H1 (cell line): ENCODE data around the gene NECTIN1. TPM values are rescaled to one million over a fixed set of nuclear protein-coding genes. Genes with fewer than 3 reads are reported as not detected.

Experiments
- CTCF ChIA-PET: fragments of 300-600 bp; sonication (Branson Sonifier 250); formaldehyde crosslinking; loops from one replicate; lab custom pipeline; 2021; ENCODE audit not compliant: partially characterized antibody; lab: Charles Lee
- POLR2A ChIA-PET: fragments of 300-600 bp; sonication (Branson Sonifier 250); formaldehyde crosslinking; loops from one replicate; lab custom pipeline; 2021; ENCODE audit warnings: inconsistent platforms; ENCODE audit not compliant: partially characterized antibody; lab: Charles Lee
- DNase-seq, 2 experiments: peaks; one replicate each; pipeline versions ENCODE4 v3.0.0 to v3.0.0-alpha.2; 2010 to 2022; ENCODE audit warnings: low spot score in 2 of 2, low read depth in 1 of 2, mixed read lengths in 1 of 2
- FAIRE-seq: peaks from 2 replicates; lab custom pipeline; 2011; peaks lifted over from hg19 to GRCh38; lab: Jason Lieb, UNC
- H2AFZ ChIP-seq: 2 replicates; pipeline ENCODE4 v1.8.1; 2012; ENCODE audit warnings: low read length, inconsistent platforms
- H2AK5ac ChIP-seq: 2 replicates; pipeline ENCODE4 v1.6.1; 2013; ENCODE audit warnings: low read depth, low read length
- H2BK120ac ChIP-seq: replicated peaks from 2 replicates; pipeline ENCODE3; 2013; ENCODE audit warnings: low read depth, low read length, inconsistent platforms
- H2BK12ac ChIP-seq: 2 replicates; pipeline ENCODE4 v1.6.1; 2013; ENCODE audit warnings: low read depth, low read length
- H2BK15ac ChIP-seq: 2 replicates; pipeline ENCODE4 v1.6.1; 2013; ENCODE audit warnings: low read length
- H2BK20ac ChIP-seq: 2 replicates; pipeline ENCODE4 v1.6.1; 2013; ENCODE audit warnings: low read length
- H2BK5ac ChIP-seq: 2 replicates; pipeline ENCODE4 v1.6.1; 2013; ENCODE audit warnings: low read depth, low read length
- H3K14ac ChIP-seq: 2 replicates; pipeline ENCODE4 v1.6.1; 2013; ENCODE audit warnings: inconsistent platforms; ENCODE audit not compliant: insufficient read length
- H3K18ac ChIP-seq: 2 replicates; pipeline ENCODE4 v1.6.1; 2013; ENCODE audit warnings: low read length; ENCODE audit errors: extremely low read depth
- H3K23ac ChIP-seq: 2 replicates; pipeline ENCODE4 v1.6.1; 2013; ENCODE audit warnings: inconsistent platforms; ENCODE audit not compliant: insufficient read length
- H3K23me2 ChIP-seq: 2 replicates; pipeline ENCODE4 v1.6.1; 2013; ENCODE audit warnings: low read depth, low read length
- H3K27ac ChIP-seq: 2 replicates; pipeline ENCODE4 v1.6.1; 2011; ENCODE audit warnings: low read depth, low read length, inconsistent platforms
- H3K27me3 ChIP-seq, 4 experiments: replicated peaks in 1 of 4; 1 replicate in 1 of 4; 2 replicates in 3 of 4; pipeline versions ENCODE4 v1.6.1 to v1.8.1; 2011 to 2013; ENCODE audit warnings: low read length in 3 of 4, mild to moderate bottlenecking in 3 of 4, inconsistent platforms in 2 of 4, mixed read lengths in 2 of 4, moderate library complexity in 1 of 4; ENCODE audit not compliant: control insufficient read depth in 3 of 4, insufficient read depth in 3 of 4; ENCODE audit errors: extremely low read depth in 1 of 4
- H3K36me3 ChIP-seq, 4 experiments: 2 replicates each; pipeline versions ENCODE4 v1.6.1 to v1.8.1; 2011 to 2013; ENCODE audit warnings: mild to moderate bottlenecking in 4 of 4, low read length in 3 of 4, moderate library complexity in 2 of 4, control low read depth in 1 of 4, inconsistent platforms in 1 of 4; ENCODE audit not compliant: insufficient read depth in 4 of 4, control insufficient read depth in 2 of 4
- H3K4ac ChIP-seq: replicated peaks from 2 replicates; pipeline ENCODE3; 2013; ENCODE audit warnings: low read length, low read depth, mixed read lengths, inconsistent platforms; ENCODE audit not compliant: insufficient read length
- H3K4me1 ChIP-seq, 4 experiments: replicated peaks in 1 of 4; 1 replicate in 1 of 4; 2 replicates in 3 of 4; pipeline versions ENCODE4 v1.6.1 to v1.8.1; 2011 to 2013; ENCODE audit warnings: low read length in 3 of 4, inconsistent platforms in 2 of 4, mixed read lengths in 1 of 4; ENCODE audit not compliant: insufficient read depth in 4 of 4, control insufficient read depth in 3 of 4
- H3K4me2 ChIP-seq, 2 experiments: 2 replicates each; pipeline versions ENCODE4 v1.6.1 to v1.8.1; 2011 to 2013; ENCODE audit warnings: low read depth in 2 of 2, low read length in 2 of 2, control low read depth in 1 of 2, inconsistent platforms in 1 of 2, mild to moderate bottlenecking in 1 of 2; ENCODE audit not compliant: insufficient read depth in 1 of 2
- H3K4me3 ChIP-seq, 4 experiments: fragments of 200-600, 300-600 bp in 1 of 4; sonication (generic), shearing (Covaris generic), sonication (Bioruptor Twin) in 1 of 4; 2 replicates each; pipeline versions ENCODE4 v1.5.1 to v1.8.1; 2011 to 2016; ENCODE audit warnings: low read length in 4 of 4, low read depth in 3 of 4, control low read depth in 2 of 4, inconsistent platforms in 2 of 4, mild to moderate bottlenecking in 2 of 4, mixed read lengths in 1 of 4, moderate library complexity in 1 of 4; ENCODE audit not compliant: insufficient read depth in 2 of 4; ENCODE audit errors: extremely low read depth in 1 of 4
- H3K56ac ChIP-seq: replicated peaks from 2 replicates; pipeline ENCODE3; 2013; ENCODE audit warnings: low read depth, mild to moderate bottlenecking, mixed read lengths, low read length, inconsistent platforms; ENCODE audit not compliant: insufficient read length
- H3K79me1 ChIP-seq: 2 replicates; pipeline ENCODE4 v1.6.1; 2013; ENCODE audit warnings: low read depth, low read length, control low read depth
- H3K79me2 ChIP-seq, 2 experiments: 2 replicates each; pipeline versions ENCODE4 v1.6.1 to v1.8.1; 2012 to 2013; ENCODE audit warnings: low read length in 2 of 2, mild to moderate bottlenecking in 2 of 2, inconsistent platforms in 1 of 2; ENCODE audit not compliant: insufficient read depth in 2 of 2, control insufficient read depth in 1 of 2
- H3K9ac ChIP-seq, 4 experiments: replicated peaks in 1 of 4; 1 replicate in 1 of 4; 2 replicates in 3 of 4; pipeline versions ENCODE4 v1.6.1 to v1.8.1; 2011 to 2013; ENCODE audit warnings: low read depth in 3 of 4, low read length in 3 of 4, control low read depth in 2 of 4, mild to moderate bottlenecking in 2 of 4, moderate library complexity in 2 of 4, inconsistent platforms in 1 of 4; ENCODE audit errors: extremely low read depth in 1 of 4
- H3K9me3 ChIP-seq, 2 experiments: 2 replicates each; pipeline versions ENCODE4 v1.6.1 to v1.8.1; 2012 to 2013; ENCODE audit warnings: mild to moderate bottlenecking in 2 of 2, moderate library complexity in 2 of 2, control low read depth in 1 of 2, inconsistent platforms in 1 of 2, low read depth in 1 of 2, low read length in 1 of 2, mixed read lengths in 1 of 2; ENCODE audit not compliant: insufficient read depth in 2 of 2
- H4K20me1 ChIP-seq, 2 experiments: replicated peaks in 1 of 2; 2 replicates each; pipeline versions ENCODE3 to v1.8.1; 2011 to 2013; ENCODE audit warnings: inconsistent platforms in 2 of 2, low read length in 2 of 2, mild to moderate bottlenecking in 1 of 2; ENCODE audit not compliant: insufficient read depth in 2 of 2, control insufficient read depth in 1 of 2
- H4K5ac ChIP-seq: 2 replicates; pipeline ENCODE4 v1.6.1; 2013; ENCODE audit warnings: low read length, low read depth, mixed read lengths, inconsistent platforms; ENCODE audit not compliant: insufficient read length
- H4K8ac ChIP-seq: 2 replicates; pipeline ENCODE4 v1.8.0; 2013; ENCODE audit warnings: mild to moderate bottlenecking, moderate library complexity, low read length, inconsistent platforms; ENCODE audit not compliant: insufficient read depth; ENCODE audit errors: extremely low read depth
- H4K91ac ChIP-seq: replicated peaks from 2 replicates; pipeline ENCODE3; 2013; ENCODE audit warnings: low read length, mixed read lengths, inconsistent platforms; ENCODE audit not compliant: insufficient read length
- CHD1 ChIP-seq: IDR thresholded peaks from 2 replicates; pipeline ENCODE4 v1.6.1; 2012; ENCODE audit warnings: low read depth, low read length, improper control_type of control experiment
- CHD2 ChIP-seq: IDR thresholded peaks from 2 replicates; pipeline ENCODE4 v1.6.1; 2012; ENCODE audit warnings: low read length, improper control_type of control experiment
- WGBS, 2 experiments: shearing (Covaris generic) in 1 of 2; methylation state at CpG; one replicate each; pipeline versions ENCODE4 v1.1.6 to v1.1.7; 2013 to 2015; ENCODE audit warnings: low lambda C conversion rate in 2 of 2, mixed read lengths in 2 of 2, inconsistent platforms in 1 of 2, low coverage in 1 of 2, missing lambda C conversion rate in 1 of 2; ENCODE audit not compliant: insufficient replicate concordance in 2 of 2, insufficient coverage in 1 of 2, insufficient read length in 1 of 2; ENCODE audit errors: extremely low coverage in 1 of 2, missing lambda C conversion rate in 1 of 2; 5-methylcytosine and 5-hydroxymethylcytosine counted together
- polyA plus RNA-seq, 7 experiments: library from polyadenylated mRNA; depleted of rRNA in 3 of 7; stranded (reverse) in 5 of 7; unstranded in 2 of 7; fragments of >200 nt in 5 of 7; fragments of 200-250 nt in 2 of 7; gene quantifications; 1 replicate in 5 of 7; 2 replicates in 1 of 7; 4 replicates in 1 of 7; pipeline versions ENCODE4 v1.2.1 to v1.2.3, GENCODE V29; 2011 to 2013; ENCODE audit warnings: missing spikeins in 2 of 7, mixed read lengths in 2 of 7
- total RNA-seq: library from RNA; stranded (reverse); fragmentation: NEBNext Ultra II Directional; extraction: Animal tissue kit (Norgen Biotek cat#: 25700); gene quantifications from 2 replicates; pipeline ENCODE4 v1.2.1, GENCODE V29; 2021

The NECTIN1 gene
- total and polyA plus RNA-seq, 2 of the 8 experiments (the other 6 are each of a cell fraction or from before 2014, with no cell fraction given) = 43.2 to 97.7 TPM

GRCh38 chr11:119754199-119754598 lies 25.2 kb upstream of the NECTIN1 start:
- no peaks in the 10 kb centered on the region for H3K79me1 ChIP-seq
- DNase-seq (no peak), FAIRE-seq (no peak)
- peaks cover 0 to 1% (median 0%) of the 10 kb centered on the region in 4 experiments; a peak in 3 of 7 replicates for H3K4me1 ChIP-seq
- no peak overlapping the region for H3K14ac ChIP-seq
- H3K79me2 ChIP-seq = no peaks in the 10 kb centered on the region
- 96% methylated on average over 4 of the region's 4 CpGs; no CpG with 5 or more reads in 1 of the 2 experiments for WGBS, 2 experiments
- no peaks in the 10 kb centered on the region for H3K9me3 ChIP-seq
- TF ChIP-seq CHD2 (no peak), CHD1 (no peak)
- TF ChIP-seq, all 59 proteins: peak for 0
- no peak overlapping the region for H2BK20ac ChIP-seq
- peak overlapping the region; percentile 5; the same call in 1 of the 2 replicates for H4K8ac ChIP-seq
- no peak overlapping the region for H3K56ac ChIP-seq
- no peak overlapping the region for H2BK15ac ChIP-seq
- no peak overlapping the region for H3K18ac ChIP-seq
- no peak overlapping the region for H3K23ac ChIP-seq
- no peak overlapping the region for H2BK12ac ChIP-seq
- H3K23me2 ChIP-seq = no peaks in the 10 kb centered on the region
- no peaks in the 10 kb centered on the region for H4K20me1 ChIP-seq
- no peak overlapping the region for H3K27ac ChIP-seq
- no peak overlapping the region for H3K4me2 ChIP-seq
- no peak overlapping the region for H2AK5ac ChIP-seq
- no peak overlapping the region for H3K4ac ChIP-seq
- no peak overlapping the region for H2BK120ac ChIP-seq
- H2AFZ ChIP-seq = no peak overlapping the region
- no peak overlapping the region for H2BK5ac ChIP-seq
- POLR2A ChIA-PET = no interaction called here
- H3K27me3 ChIP-seq = peaks cover 0 to 9% (median 0%) of the 10 kb centered on the region in 4 experiments; a peak in 1 of 7 replicates
- H4K5ac ChIP-seq = no peak overlapping the region
- CTCF ChIA-PET = interaction anchor here (0.9 to 2.1 kb wide), 4 partner anchors 10 to 354 kb away, joined by 3 to 7 read pairs (median 3); no protein-coding TSS in a partner anchor
- no peak overlapping the region for H4K91ac ChIP-seq
- H3K4me3 ChIP-seq = no peak overlapping the region
- H3K36me3 ChIP-seq = no peaks in the 10 kb centered on the region
- H3K9ac ChIP-seq = no peak overlapping the region
